HPDE6-E6E7 (cell line): ENCODE data around the gene GLIS2.
A peak's percentile ranks its signal among the peaks of the same experiment; 100 is the strongest.

Experiments used
- DNase-seq: peaks from one replicate; pipeline ENCODE4 v3.0.0; 2011; ENCODE audit warnings: missing footprints; ENCODE audit errors: extremely low spot score

GLIS2 gene

GRCh38 chr16:4315186-4316107, at the start of gene GLIS2:
GLIS2 (plus strand) TSS chr16:4316067; CDS start chr16:4332281, 16,214 bp downstream.
- no peak for DNase-seq

- DNase-seq = no peak
These were observed 49.5 kb upstream of the GLIS2 start for GRCh38 chr16:4266372-4266771.

- DNase-seq = no peak
These were observed 45.8 kb upstream of the GLIS2 start for GRCh38 chr16:4270091-4270490.

GRCh38 chr16:4270595-4270994, 45.3 kb upstream of the GLIS2 start:
- DNase-seq = no peak

GRCh38 chr16:4271176-4272113, 44.4 kb upstream of the GLIS2 start:
- DNase-seq = peak; percentile 88

GRCh38 chr16:4272114-4272956, 43.5 kb upstream of the GLIS2 start:
- peak; percentile 42 for DNase-seq

- no peak for DNase-seq
These were observed 42.0 kb upstream of the GLIS2 start for GRCh38 chr16:4273858-4274311.

GRCh38 chr16:4275861-4276260, 40.0 kb upstream of the GLIS2 start:
- DNase-seq = no peak

GRCh38 chr16:4277987-4278513, 37.8 kb upstream of the GLIS2 start:
- DNase-seq = no peak

- no peak for DNase-seq
These were observed 35.2 kb upstream of the GLIS2 start for GRCh38 chr16:4280625-4281024.

GRCh38 chr16:4283441-4283840, 32.4 kb upstream of the GLIS2 start:
- DNase-seq = no peak

- DNase-seq = no peak
These were observed 31.9 kb upstream of the GLIS2 start for GRCh38 chr16:4283939-4284338.

GRCh38 chr16:4285167-4285566, 30.7 kb upstream of the GLIS2 start:
- no peak for DNase-seq

GRCh38 chr16:4288148-4288921, 27.5 kb upstream of the GLIS2 start:
- peak; percentile 66 for DNase-seq

- DNase-seq = peak; percentile 58
These were observed 25.5 kb upstream of the GLIS2 start for GRCh38 chr16:4290236-4290830.

GRCh38 chr16:4291699-4292098, 24.2 kb upstream of the GLIS2 start:
- no peak for DNase-seq

GRCh38 chr16:4293181-4293716, 22.6 kb upstream of the GLIS2 start:
- no peak for DNase-seq

GRCh38 chr16:4293822-4294457, 21.9 kb upstream of the GLIS2 start:
- no peak for DNase-seq

- DNase-seq = no peak
These were observed 20.3 kb upstream of the GLIS2 start for GRCh38 chr16:4295581-4295980.
